ENCODE measurements around the gene EEF2K. TPM values are rescaled to one million over a fixed set of nuclear protein-coding genes. Genes with fewer than 3 reads are reported as not detected.
A peak's percentile ranks its signal among the peaks of the same experiment; 100 is the strongest.

Gene EEF2K
- total RNA-seq, 2 donors from 2014 or later, result 9.8 to 15.8 TPM

- Mint-ChIP-seq H3K36me3 (ENCODE audit: low read depth) (no peaks in the 10 kb centered on the region), H3K4me3 (no peak overlapping the region), H3K4me1 (no peaks in the 10 kb centered on the region), H3K27me3 (ENCODE audit: insufficient read depth) (peaks cover 7% of the 10 kb centered on the region), H3K9me3 (no peaks in the 10 kb centered on the region), H3K27ac (no peak overlapping the region)
- H3K9ac ChIP-seq (ENCODE audit: extremely low read depth, low read length, poor library complexity, severe bottlenecking), result no peak overlapping the region
- no peaks in the 10 kb centered on the region for H3K9me3 ChIP-seq (ENCODE audit: control insufficient read depth, low read length)
- H3K27ac ChIP-seq (ENCODE audit: low read depth, low read length), result no peak overlapping the region
- no peaks in the 10 kb centered on the region for H3K36me3 ChIP-seq (ENCODE audit: control insufficient read depth, insufficient read depth, low read length)
- no peak for TF ChIP-seq CTCF (conservative IDR thresholded peaks at IDR 0.05)
- H3K4me3 ChIP-seq (ENCODE audit: low read length), result no peak overlapping the region
- DNase-seq, result no peak
- WGBS, 2 experiments (ENCODE audit: insufficient coverage in 1 of 2, insufficient read length in 1 of 2), result 86 to 88% methylated on average over 6 to 7 of the region's 7 CpGs
- no peaks in the 10 kb centered on the region for H3K27me3 ChIP-seq (ENCODE audit: control insufficient read depth, insufficient read depth, low read length, poor library complexity, severe bottlenecking)
- H3K4me1 ChIP-seq (ENCODE audit: control insufficient read depth, insufficient read depth, low read length), result no peaks in the 10 kb centered on the region
Measured at GRCh38 chr16:22181843-22182242, 24.2 kb upstream of the EEF2K start.

GRCh38 chr16:22183335-22183734 lies 22.7 kb upstream of the EEF2K start:
- no peak overlapping the region for H3K27ac Mint-ChIP-seq
- H3K36me3 Mint-ChIP-seq (ENCODE audit: low read depth), result no peaks in the 10 kb centered on the region
- Histone ChIP-seq H3K9ac (ENCODE audit: extremely low read depth, low read length, poor library complexity, severe bottlenecking) (no peak overlapping the region), H3K4me1 (ENCODE audit: control insufficient read depth, insufficient read depth, low read length) (no peaks in the 10 kb centered on the region), H3K27me3 (ENCODE audit: control insufficient read depth, insufficient read depth, low read length, poor library complexity, severe bottlenecking) (no peaks in the 10 kb centered on the region), H3K27ac (ENCODE audit: low read depth, low read length) (no peak overlapping the region), H3K9me3 (ENCODE audit: control insufficient read depth, low read length) (no peaks in the 10 kb centered on the region), H3K36me3 (ENCODE audit: control insufficient read depth, insufficient read depth, low read length) (no peaks in the 10 kb centered on the region), H3K4me3 (ENCODE audit: low read length) (no peak overlapping the region)
- no peaks in the 10 kb centered on the region for H3K9me3 Mint-ChIP-seq
- H3K27me3 Mint-ChIP-seq (ENCODE audit: insufficient read depth), result peaks cover 7% of the 10 kb centered on the region
- WGBS, 2 experiments (ENCODE audit: insufficient coverage in 1 of 2, insufficient read length in 1 of 2), result 90 to 97% methylated on average over 5 of the region's 5 CpGs
- no peak for DNase-seq
- no peaks in the 10 kb centered on the region for H3K4me1 Mint-ChIP-seq
- TF ChIP-seq CTCF (conservative IDR thresholded peaks at IDR 0.05), result no peak
- no peak overlapping the region for H3K4me3 Mint-ChIP-seq

GRCh38 chr16:22183901-22184614 lies 22.0 kb upstream of the EEF2K start:
- no peak overlapping the region for H3K4me3 ChIP-seq (ENCODE audit: low read length)
- Mint-ChIP-seq H3K36me3 (ENCODE audit: low read depth) (no peaks in the 10 kb centered on the region), H3K4me1 (peaks cover 2% of the 10 kb centered on the region), H3K27ac (no peak overlapping the region), H3K27me3 (ENCODE audit: insufficient read depth) (peaks cover 7% of the 10 kb centered on the region), H3K9me3 (no peaks in the 10 kb centered on the region), H3K4me3 (no peak overlapping the region)
- H3K27me3 ChIP-seq (ENCODE audit: control insufficient read depth, insufficient read depth, low read length, poor library complexity, severe bottlenecking), result peaks cover 1% of the 10 kb centered on the region
- H3K9me3 ChIP-seq (ENCODE audit: control insufficient read depth, low read length), result no peaks in the 10 kb centered on the region
- 81 to 87% methylated on average over 7 to 11 of the region's 11 CpGs for WGBS, 2 experiments (ENCODE audit: insufficient coverage in 1 of 2, insufficient read length in 1 of 2)
- H3K4me1 ChIP-seq (ENCODE audit: control insufficient read depth, insufficient read depth, low read length), result no peaks in the 10 kb centered on the region
- no peaks in the 10 kb centered on the region for H3K36me3 ChIP-seq (ENCODE audit: control insufficient read depth, insufficient read depth, low read length)
- TF ChIP-seq CTCF (conservative IDR thresholded peaks at IDR 0.05), result peak; percentile 49
- DNase-seq, result peak; percentile 78
- H3K9ac ChIP-seq (ENCODE audit: extremely low read depth, low read length, poor library complexity, severe bottlenecking), result no peak overlapping the region
- no peak overlapping the region for H3K27ac ChIP-seq (ENCODE audit: low read depth, low read length)

Measured in endodermal cell (in vitro differentiated cells).